Measurements from ENCODE around the gene CHRNA7. TPM values are rescaled to one million over a fixed set of nuclear protein-coding genes. Genes with fewer than 3 reads are reported as not detected.
A peak's percentile ranks its signal among the peaks of the same experiment; 100 is the strongest.

Gene CHRNA7
- total RNA-seq, 6 experiments from 2014 or later, result 0.35 to 0.39 TPM; not detected in 4

GRCh38 chr15:32029409-32029861 is 880 bp upstream of the CHRNA7 start:
- TF ChIP-seq CTCF (IDR thresholded peaks at IDR 0.05), result peak in 1 of 4 donors; percentile 19
- TF ChIP-seq POLR2A (IDR thresholded peaks at IDR 0.05), result no peak
- Histone ChIP-seq H3K4me1 (peaks cover 0 to 10% (median 0%) of the 10 kb centered on the region in 4 donors), H3K4me3 (no peak overlapping the region), H3K27ac (no peak overlapping the region), H3K9me3 (no peaks in the 10 kb centered on the region), H3K36me3 (no peaks in the 10 kb centered on the region), H3K27me3 (peaks cover 0 to 26% of the 10 kb centered on the region in 2 donors)
- intact Hi-C loops (cut with DNase I), result no loop called here
- WGBS (ENCODE audit: insufficient coverage, low coverage, low lambda C conversion rate, missing lambda C conversion rate), result 3% methylated on average over 14 of the region's 16 CpGs
- peak in 1 of 3 donors; percentile 32 for DNase-seq
- peak in 3 of 4 donors; percentile 18 to 46 (median 25) for ATAC-seq

GRCh38 chr15:32030795-32031194 is 480 bp downstream of the CHRNA7 start:
- peak overlapping the region; percentile 30 to 57 (median 40) for H3K4me3 ChIP-seq
- ATAC-seq (peak in 1 of 4 donors; percentile 13), DNase-seq (no peak)
- H3K27me3 ChIP-seq, result peaks cover 0 to 26% of the 10 kb centered on the region in 2 donors
- no peak overlapping the region for H3K27ac ChIP-seq
- TF ChIP-seq POLR2A (IDR thresholded peaks at IDR 0.05) (no peak), CTCF (IDR thresholded peaks at IDR 0.05) (no peak)
- H3K4me1 ChIP-seq, result peaks cover 0 to 10% (median 0%) of the 10 kb centered on the region in 4 donors
- no peaks in the 10 kb centered on the region for H3K9me3 ChIP-seq
- H3K36me3 ChIP-seq, result no peaks in the 10 kb centered on the region
- WGBS (ENCODE audit: insufficient coverage, low coverage, low lambda C conversion rate, missing lambda C conversion rate), result 0% methylated on average over 4 of the region's 21 CpGs
- intact Hi-C loops (cut with DNase I), result no loop called here

- TF ChIP-seq CTCF (IDR thresholded peaks at IDR 0.05) (no peak), POLR2A (IDR thresholded peaks at IDR 0.05) (no peak)
- Histone ChIP-seq H3K4me1 (peaks cover 0 to 10% (median 0%) of the 10 kb centered on the region in 4 donors), H3K36me3 (no peaks in the 10 kb centered on the region), H3K9me3 (no peaks in the 10 kb centered on the region), H3K27ac (no peak overlapping the region), H3K4me3 (no peak overlapping the region), H3K27me3 (peaks cover 0 to 20% of the 10 kb centered on the region in 2 donors)
- 58% methylated on average over 5 of the region's 5 CpGs for WGBS (ENCODE audit: insufficient coverage, low coverage, low lambda C conversion rate, missing lambda C conversion rate)
- intact Hi-C loops (cut with DNase I), result no loop called here
- no peak for ATAC-seq
- no peak for DNase-seq
Measured at GRCh38 chr15:32033186-32033890, 3.0 kb downstream of the CHRNA7 start.

GRCh38 chr15:32034106-32034505 is 3.8 kb downstream of the CHRNA7 start:
- DNase-seq (no peak), ATAC-seq (no peak)
- intact Hi-C loops (cut with DNase I), result no loop called here
- Histone ChIP-seq H3K4me1 (peaks cover 0 to 10% (median 0%) of the 10 kb centered on the region in 4 donors), H3K36me3 (no peaks in the 10 kb centered on the region), H3K27me3 (peaks cover 0 to 20% of the 10 kb centered on the region in 2 donors), H3K4me3 (no peak overlapping the region), H3K27ac (no peak overlapping the region), H3K9me3 (no peaks in the 10 kb centered on the region)
- TF ChIP-seq CTCF (IDR thresholded peaks at IDR 0.05) (no peak), POLR2A (IDR thresholded peaks at IDR 0.05) (no peak)

Data from right lobe of liver (tissue), 6 donors.